ENCODE results near the gene GRIN2A.

Gene GRIN2A

GRCh38 chr16:10031473-10031872 lies 150.8 kb downstream of the GRIN2A start:
- DNase-seq: no peak

DNA sequence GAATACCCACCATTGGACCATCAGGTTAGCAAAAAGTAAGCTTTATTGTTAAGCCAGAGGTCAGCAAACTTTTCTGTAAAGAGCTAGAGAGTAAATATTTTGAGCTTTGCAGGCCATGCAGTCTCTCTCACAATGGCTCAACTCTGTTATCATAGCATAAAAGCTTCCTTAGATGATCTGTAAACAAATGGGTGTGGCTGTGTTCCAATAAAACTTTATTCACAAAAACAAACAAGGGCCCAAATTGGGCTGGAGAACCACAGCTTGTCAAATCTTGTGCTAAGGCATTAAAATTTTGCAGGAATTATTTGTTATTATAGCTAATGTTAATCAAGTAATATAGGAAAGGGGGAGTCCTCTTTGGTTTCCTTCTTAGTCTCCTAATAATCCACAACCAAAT lies 153.6 kb downstream of the GRIN2A start:
- no peak for DNase-seq

DNA sequence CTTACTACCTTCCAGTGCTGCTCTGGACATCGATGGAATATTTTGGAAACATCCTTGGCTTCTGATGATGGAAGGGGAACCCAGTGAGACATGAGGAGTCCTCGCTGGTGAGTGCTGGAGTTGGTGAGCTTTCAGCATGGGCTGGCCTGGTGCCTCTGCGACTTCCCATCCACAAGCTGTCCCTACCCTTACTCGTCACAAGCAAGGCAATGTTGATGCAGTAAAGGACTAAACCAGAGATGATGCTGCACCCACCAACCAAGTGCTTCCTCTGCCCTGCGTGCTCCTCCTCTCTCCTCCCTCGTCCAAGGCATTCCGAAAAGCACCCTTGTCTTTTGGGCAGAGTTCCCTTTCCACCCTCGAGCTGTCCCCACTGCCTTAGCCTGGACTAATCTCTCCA lies 154.7 kb downstream of the GRIN2A start:
- no peak for DNase-seq

- no peak for DNase-seq
Measured at GRCh38 chr16:10026593-10026992, 155.6 kb downstream of the GRIN2A start.

DNA sequence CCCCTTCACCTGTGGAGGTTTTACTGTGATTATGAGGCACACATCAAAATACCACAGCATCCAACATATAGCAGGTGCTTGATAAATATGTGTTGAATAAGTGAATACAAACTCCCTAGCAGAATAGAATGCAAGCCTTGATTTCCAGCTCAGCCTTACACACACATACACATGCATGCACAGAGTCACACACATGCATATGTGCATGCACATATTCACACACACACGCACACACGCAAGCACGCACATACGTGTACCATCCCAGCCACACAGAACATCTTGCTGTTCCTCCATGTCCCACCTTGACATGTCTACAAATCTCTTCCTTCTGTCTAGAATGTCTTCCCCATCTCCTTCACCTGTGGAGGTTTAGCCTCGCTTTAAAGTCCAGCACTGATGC lies 160.1 kb downstream of the GRIN2A start:
- DNase-seq: no peak

- no peak for DNase-seq
Measured at GRCh38 chr16:10020866-10021265, 161.4 kb downstream of the GRIN2A start.

DNA sequence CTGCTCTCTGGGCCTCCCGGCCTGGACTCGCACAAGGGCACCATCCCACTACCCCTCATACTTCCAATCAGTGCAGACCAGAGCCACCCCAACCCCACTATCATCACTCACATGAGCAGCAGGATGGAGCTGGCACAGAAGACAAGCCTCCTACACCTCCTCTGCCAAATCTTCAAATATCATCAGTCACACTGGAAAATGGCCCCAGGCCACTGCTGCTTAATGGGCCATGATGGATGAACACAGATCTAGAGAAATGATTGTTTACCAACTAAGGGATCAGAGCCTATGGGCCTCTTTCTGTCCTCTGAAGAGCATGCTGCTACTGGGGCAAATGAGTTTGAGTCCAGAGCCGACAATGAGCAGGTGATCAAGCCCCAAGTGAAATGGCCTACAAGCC lies 165.5 kb downstream of the GRIN2A start:
- DNase-seq: peak in 1 of 14 donors; percentile 31

DNA sequence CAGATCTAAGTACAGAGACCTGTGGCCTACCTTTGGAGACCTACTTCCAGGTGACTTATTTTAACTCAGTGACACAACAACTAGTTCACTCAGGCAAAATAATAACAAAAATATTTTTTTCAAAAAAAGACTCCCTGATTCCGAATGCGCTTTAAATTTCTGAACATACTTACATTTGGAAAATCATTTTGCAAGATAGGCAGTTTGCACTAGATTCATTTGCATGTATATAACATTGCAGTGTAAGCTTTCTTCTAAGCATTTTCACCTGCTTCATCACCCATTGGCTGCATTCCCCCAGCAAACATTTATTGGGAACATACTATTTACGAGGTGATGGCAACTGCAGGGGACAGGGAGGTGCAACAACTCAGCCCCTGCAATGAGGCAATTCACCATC lies 166.8 kb downstream of the GRIN2A start:
- no peak for DNase-seq

- DNase-seq: no peak
Measured at GRCh38 chr16:10013774-10014173, 168.5 kb downstream of the GRIN2A start.

DNA sequence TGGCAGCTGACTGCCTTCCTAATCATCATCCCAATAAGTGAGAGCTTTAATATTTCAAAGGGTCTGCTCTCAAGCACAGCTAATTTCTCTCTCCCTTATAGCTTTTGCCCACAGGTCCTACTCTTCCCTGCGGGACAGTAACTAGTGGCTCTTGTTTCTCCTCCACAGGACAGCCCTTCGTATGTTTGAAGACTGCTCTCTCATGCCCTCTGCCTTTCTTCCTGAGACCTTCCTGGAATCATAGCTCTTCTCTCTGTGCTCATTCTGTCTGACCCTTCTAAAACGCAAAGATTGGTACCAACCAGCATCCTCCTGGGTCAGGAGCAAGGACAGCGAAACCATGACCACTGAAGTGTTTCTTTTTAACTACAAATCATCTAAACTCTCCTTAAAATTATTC lies 168.9 kb downstream of the GRIN2A start:
- DNase-seq: peak in 3 of 14 donors; percentile 2 to 34 (median 4)

- DNase-seq: peak in 11 of 14 donors; percentile 12 to 62 (median 34)
Measured at GRCh38 chr16:10009684-10010083, 172.5 kb downstream of the GRIN2A start.

GRCh38 chr16:10003486-10003885 lies 178.7 kb downstream of the GRIN2A start:
- no peak for DNase-seq

- no peak for DNase-seq
Measured at GRCh38 chr16:10001258-10001775, 180.9 kb downstream of the GRIN2A start.

DNA sequence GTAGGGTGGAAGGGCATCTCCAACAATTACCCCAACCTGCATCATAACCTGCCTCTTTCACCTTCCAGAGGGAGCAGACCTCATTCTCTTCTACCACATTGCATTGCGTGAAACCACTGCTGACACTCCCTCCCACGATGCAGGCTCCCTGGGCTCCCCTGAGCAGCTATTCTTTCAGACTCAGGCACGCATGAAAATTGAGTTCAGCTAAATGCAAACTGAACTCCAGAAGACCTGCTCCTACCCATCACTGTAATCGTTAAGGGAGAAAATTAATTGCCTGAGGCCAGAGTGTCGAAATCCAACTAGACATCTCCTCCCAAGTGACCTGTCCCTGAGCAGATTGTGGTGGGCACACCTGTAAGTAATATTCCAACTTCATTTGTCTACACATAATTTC lies 186.0 kb downstream of the GRIN2A start:
- DNase-seq: no peak

DNA sequence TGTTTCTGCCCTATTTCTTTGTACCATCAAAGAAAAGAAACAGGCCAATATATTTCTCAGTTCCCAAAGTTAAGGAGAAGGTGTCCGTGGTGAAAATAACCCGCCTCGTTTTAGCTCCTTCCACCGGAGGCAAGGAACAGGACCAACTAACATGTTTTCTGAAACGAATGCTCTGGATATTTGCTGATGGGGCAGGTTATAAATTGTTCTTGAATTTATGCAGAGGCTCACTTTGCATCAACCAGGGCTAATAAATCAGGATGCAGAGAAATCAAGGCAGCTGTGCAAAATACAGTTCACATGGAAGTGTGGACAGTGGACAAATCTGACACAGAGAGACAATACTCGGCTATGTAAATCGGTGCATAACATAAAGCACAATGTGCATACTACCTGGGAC lies 189.8 kb downstream of the GRIN2A start:
- no peak for DNase-seq

DNA sequence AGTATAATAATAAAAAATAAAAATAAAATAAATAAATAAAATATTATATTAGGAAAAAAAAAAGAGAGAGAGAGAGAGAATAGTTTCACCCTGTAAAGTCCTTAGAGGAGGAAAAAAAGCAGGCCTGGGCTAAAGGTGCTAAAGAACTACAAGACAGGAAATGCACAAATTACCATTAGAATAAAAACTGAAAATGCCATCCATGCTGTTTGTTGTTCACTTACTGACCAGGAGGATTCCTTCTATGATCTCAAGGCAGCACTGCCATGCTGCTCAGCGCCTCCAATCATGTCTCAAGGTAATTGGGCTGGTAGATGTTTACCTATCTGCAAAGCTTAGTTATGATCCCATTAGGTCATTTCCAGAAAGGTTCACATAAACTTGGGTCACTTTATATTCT lies 201.2 kb downstream of the GRIN2A start:
- no peak for DNase-seq

- no peak for DNase-seq
Measured at GRCh38 chr16:9978160-9978725, 204.0 kb downstream of the GRIN2A start.

- DNase-seq: no peak
Measured at GRCh38 chr16:9977333-9977897, 204.8 kb downstream of the GRIN2A start.

GRCh38 chr16:9976601-9977000 lies 205.6 kb downstream of the GRIN2A start:
- peak in 11 of 14 donors; percentile 7 to 64 (median 53) for DNase-seq

GRCh38 chr16:9971907-9972306 lies 210.3 kb downstream of the GRIN2A start:
- no peak for DNase-seq

GRCh38 chr16:9970796-9971195 lies 211.4 kb downstream of the GRIN2A start:
- DNase-seq: peak in 2 of 14 donors; percentile 6 to 24

- no peak for DNase-seq
Measured at GRCh38 chr16:9970244-9970643, 212.0 kb downstream of the GRIN2A start.

- DNase-seq: peak in 1 of 14 donors; percentile 52
Measured at GRCh38 chr16:9969580-9969979, 212.6 kb downstream of the GRIN2A start.

- DNase-seq: no peak
Measured at GRCh38 chr16:9966569-9967157, 215.6 kb downstream of the GRIN2A start.
